Stimulated activated CD4-positive, alpha-beta T cell treated with anti-CD3 and anti-CD28 coated beads, Interleukin-15, amount 100 ng/mL, for 1 hour (primary cell): Measurements from ENCODE around the gene SLC9A1.

Experiments
- DNase-seq, 2 donors: peaks; one replicate each; pipeline ENCODE4 v3.0.0-alpha.2; 2020; ENCODE audit warnings: low read depth in 1 of 2, low spot score in 1 of 2

Gene SLC9A1

GRCh38 chr1:27084107-27084506 lies 70.8 kb downstream of the SLC9A1 start:
- no peak for DNase-seq

GRCh38 chr1:27077968-27078367 lies 77.0 kb downstream of the SLC9A1 start:
- DNase-seq: no peak

- DNase-seq: no peak
Observed at GRCh38 chr1:27076803-27077202, 78.1 kb downstream of the SLC9A1 start.

GRCh38 chr1:27074175-27074780 lies 80.6 kb downstream of the SLC9A1 start:
- no peak for DNase-seq

GRCh38 chr1:27071049-27071416 lies 83.9 kb downstream of the SLC9A1 start:
- no peak for DNase-seq

- no peak for DNase-seq
Observed at GRCh38 chr1:27070390-27071048, 84.4 kb downstream of the SLC9A1 start.

- no peak for DNase-seq
Observed at GRCh38 chr1:27068922-27069321, 86.0 kb downstream of the SLC9A1 start.

GRCh38 chr1:27065999-27066630 lies 88.8 kb downstream of the SLC9A1 start:
- DNase-seq: no peak

- no peak for DNase-seq
Observed at GRCh38 chr1:27060891-27061290, 94.0 kb downstream of the SLC9A1 start.

GRCh38 chr1:27058966-27059669 lies 95.8 kb downstream of the SLC9A1 start:
- no peak for DNase-seq

GRCh38 chr1:27057801-27058625 lies 96.9 kb downstream of the SLC9A1 start:
- DNase-seq: no peak

- no peak for DNase-seq
Observed at GRCh38 chr1:27057389-27057788, 97.5 kb downstream of the SLC9A1 start.

- no peak for DNase-seq
Observed at GRCh38 chr1:27053977-27054753, 100.8 kb downstream of the SLC9A1 start.

GRCh38 chr1:27052527-27052926 lies 102.4 kb downstream of the SLC9A1 start:
- DNase-seq: no peak

- no peak for DNase-seq
Observed at GRCh38 chr1:27049607-27050006, 105.3 kb downstream of the SLC9A1 start.

GRCh38 chr1:27049100-27049499 lies 105.8 kb downstream of the SLC9A1 start:
- no peak for DNase-seq
